HCT116 (cell line): Measurements from ENCODE around the gene GDF10. TPM values are rescaled to one million over a fixed set of nuclear protein-coding genes. Genes with fewer than 3 reads are reported as not detected.

ENCODE experiments used
- ATAC-seq: fragments of 200-7000 bp; cut with Tn5 transposase; 2 replicates; pipeline ENCODE4 v1.9.1; 2020; ENCODE audit warnings: mild to moderate bottlenecking, moderate library complexity
- BruUV-seq: library from RNA; stranded (reverse); fragments of 400-500 nt; replicated peaks from 2 replicates; lab custom pipeline; 2021; lab: Mats Ljungman, UMichigan
- CTCF ChIA-PET: fragments of 300-600 bp; sonication (Branson Sonifier 250); formaldehyde crosslinking; loops from one replicate; lab custom pipeline; 2021; ENCODE audit warnings: antibody characterized with exemption; lab: Charles Lee
- POLR2A ChIA-PET: fragments of 300-600, 350-600 bp; sonication (Branson Sonifier 250); formaldehyde crosslinking; loops from one replicate; lab custom pipeline; 2021; ENCODE audit warnings: antibody characterized with exemption; lab: Charles Lee
- RAD21 ChIA-PET, 2 experiments: fragments of 300-600 bp; sonication (Branson Sonifier 250); formaldehyde crosslinking; loops; one replicate each; lab custom pipeline; 2023; ENCODE audit warnings: low total read pairs in 2 of 2; ENCODE audit not compliant: uncharacterized antibody in 2 of 2, unreplicated experiment in 2 of 2, low non-redundant PET in 1 of 2; lab: Charles Lee
- DNase-seq: peaks from one replicate; pipeline ENCODE4 v3.0.0-alpha.2; 2010; ENCODE audit warnings: low read depth, low spot score
- H2AFZ ChIP-seq: fragments of 200-600 bp; shearing (Covaris generic), sonication (generic); 2 replicates; pipeline ENCODE4 v1.6.1; 2017; ENCODE audit warnings: low read depth, mixed run types, mixed read lengths, antibody characterized with exemption, low read length; ENCODE audit not compliant: poor library complexity, severe bottlenecking
- H3K27ac ChIP-seq: 2 replicates; pipeline ENCODE4 v1.5.1; 2012; ENCODE audit warnings: low read depth, low read length
- H3K27me3 ChIP-seq: fragments of 200-600 bp; sonication (generic); 2 replicates; pipeline ENCODE4 v1.6.1; 2016; ENCODE audit warnings: mixed run types, low read length, mixed read lengths; ENCODE audit not compliant: insufficient read depth
- H3K36me3 ChIP-seq, 2 experiments: fragments of 200-500 bp in 1 of 2; fragments of 200-600 bp in 1 of 2; sonication (Bioruptor generic) in 1 of 2; sonication (generic) in 1 of 2; 2 replicates each; pipeline versions ENCODE4 v1.5.1 to v1.6.1; 2014 to 2016; ENCODE audit warnings: low read length in 2 of 2, inconsistent platforms in 1 of 2, mixed read lengths in 1 of 2, mixed run types in 1 of 2; ENCODE audit not compliant: insufficient read depth in 2 of 2, control insufficient read depth in 1 of 2
- H3K4me1 ChIP-seq, 2 experiments: fragments of 200-600 bp in 1 of 2; sonication (generic) in 1 of 2; 2 replicates each; pipeline versions ENCODE4 v1.5.1 to v1.6.1; 2012 to 2017; ENCODE audit warnings: low read length in 2 of 2, inconsistent platforms in 1 of 2, mild to moderate bottlenecking in 1 of 2, mixed read lengths in 1 of 2, mixed run types in 1 of 2, moderate library complexity in 1 of 2; ENCODE audit not compliant: insufficient read depth in 2 of 2, control insufficient read depth in 1 of 2
- H3K4me2 ChIP-seq: fragments of 200-600 bp; sonication (generic); 2 replicates; pipeline ENCODE4 v1.6.1; 2017; ENCODE audit warnings: mixed run types, low read length, mixed read lengths
- H3K4me3 ChIP-seq, 2 experiments: fragments of 200-600 bp in 1 of 2; sonication (generic) in 1 of 2; replicated peaks in 1 of 2; 2 replicates each; pipeline ENCODE4 v1.5.1; 2011 to 2016; ENCODE audit warnings: low read length in 2 of 2, control low read depth in 1 of 2, low read depth in 1 of 2, mild to moderate bottlenecking in 1 of 2, mixed read lengths in 1 of 2, mixed run types in 1 of 2
- H3K79me2 ChIP-seq: fragments of 200-600 bp; sonication (generic); 2 replicates; pipeline ENCODE4 v1.6.1; 2017; ENCODE audit warnings: mild to moderate bottlenecking, mixed run types, low read length, moderate library complexity, mixed read lengths; ENCODE audit not compliant: insufficient read depth
- H3K9ac ChIP-seq: fragments of 200-600 bp; sonication (generic); 2 replicates; pipeline ENCODE4 v1.6.1; 2016; ENCODE audit warnings: low read length, mixed read lengths
- H3K9me2 ChIP-seq: fragments of 200-600 bp; sonication (generic), shearing (Covaris generic); 2 replicates; pipeline ENCODE4 v1.6.1; 2017; ENCODE audit warnings: mixed run types, mild to moderate bottlenecking, moderate library complexity; ENCODE audit not compliant: insufficient read depth
- H3K9me3 ChIP-seq, 2 experiments: fragments of 200-500 bp in 1 of 2; fragments of 200-600 bp in 1 of 2; sonication (Bioruptor generic) in 1 of 2; sonication (generic) in 1 of 2; 2 replicates each; pipeline ENCODE4 v1.6.1; 2014 to 2017; ENCODE audit warnings: low read length in 2 of 2, mixed read lengths in 2 of 2, inconsistent platforms in 1 of 2, low read depth in 1 of 2, mild to moderate bottlenecking in 1 of 2, mixed run types in 1 of 2, moderate library complexity in 1 of 2; ENCODE audit not compliant: control insufficient read depth in 1 of 2, insufficient read depth in 1 of 2
- H4K20me1 ChIP-seq: fragments of 200-600 bp; sonication (generic), shearing (Covaris generic); 2 replicates; pipeline ENCODE4 v1.6.1; 2017; ENCODE audit warnings: mixed run types, mild to moderate bottlenecking, moderate library complexity; ENCODE audit not compliant: insufficient read depth
- CEBPB ChIP-seq: IDR thresholded peaks from 2 replicates; pipeline ENCODE4 v1.6.1; 2012; ENCODE audit warnings: low read depth
- CTCF ChIP-seq, 3 experiments: fragments of 200-600 bp in 1 of 3; sonication (generic) in 1 of 3; IDR thresholded peaks in 2 of 3; conservative IDR thresholded peaks in 1 of 3; 2 replicates each; pipeline ENCODE4 v1.5.1; 2012 to 2017; ENCODE audit warnings: low read depth in 2 of 3, low read length in 2 of 3, antibody characterized with exemption in 1 of 3, borderline replicate concordance in 1 of 3, control low read depth in 1 of 3, mild to moderate bottlenecking in 1 of 3, mixed read lengths in 1 of 3, mixed run types in 1 of 3, moderate library complexity in 1 of 3; ENCODE audit not compliant: insufficient read depth in 1 of 3
- EGR1 ChIP-seq: IDR thresholded peaks from 2 replicates; pipeline ENCODE4 v1.6.1; 2012; ENCODE audit warnings: low read depth
- ELF1 ChIP-seq: IDR thresholded peaks from 2 replicates; pipeline ENCODE4 v1.6.1; 2012; ENCODE audit warnings: low read depth, borderline replicate concordance
- EZH2 ChIP-seq: fragments of 200-600 bp; sonication (generic); IDR thresholded peaks from 2 replicates; pipeline ENCODE4 v1.6.1; 2017; ENCODE audit warnings: antibody characterized with exemption, mixed run types
- EZH2phosphoT487 ChIP-seq: fragments of 200-600 bp; IDR thresholded peaks from 2 replicates; pipeline ENCODE4 v1.6.1; 2018; ENCODE audit warnings: antibody characterized with exemption, borderline replicate concordance
- JUND ChIP-seq: IDR thresholded peaks from 2 replicates; pipeline ENCODE4 v1.6.1; 2012
- MAX ChIP-seq: IDR thresholded peaks from 2 replicates; pipeline ENCODE4 v1.6.1; 2012
- RAD21 ChIP-seq: IDR thresholded peaks from 2 replicates; pipeline ENCODE4 v1.6.1; 2012; ENCODE audit warnings: low read depth, mild to moderate bottlenecking
- REST ChIP-seq: IDR thresholded peaks from 2 replicates; pipeline ENCODE4 v1.6.1; 2012; ENCODE audit warnings: low read depth
- SIN3A ChIP-seq: IDR thresholded peaks from 2 replicates; pipeline ENCODE4 v1.6.1; 2012; ENCODE audit warnings: low read depth
- SRF ChIP-seq: IDR thresholded peaks from 2 replicates; pipeline ENCODE4 v1.6.1; 2012; ENCODE audit warnings: low read depth
- TCF7L2 ChIP-seq: IDR thresholded peaks from 2 replicates; pipeline ENCODE4 v1.7.0; 2011; ENCODE audit warnings: borderline replicate concordance, inconsistent platforms; ENCODE audit not compliant: insufficient read depth, insufficient read length; ENCODE audit errors: extremely low read depth
- YY1 ChIP-seq: IDR thresholded peaks from 2 replicates; pipeline ENCODE4 v1.6.1; 2011; ENCODE audit warnings: low read length, low read depth, moderate library complexity, mild to moderate bottlenecking; ENCODE audit not compliant: insufficient replicate concordance; ENCODE audit errors: extremely low read depth
- ZFX ChIP-seq: fragments of 450-650 bp; IDR thresholded peaks from 2 replicates; pipeline ENCODE4 v1.6.1; 2017
- intact Hi-C: fragments of 100-400 bp; cut with micrococcal nuclease; formaldehyde crosslinking; loops from 2 replicates; pipeline ENCODE4 v1.10.0; 2022
- total RNA-seq: library from RNA; stranded (reverse); gene quantifications from one replicate; pipeline ENCODE4 v1.2.1, GENCODE V29; 2021; ENCODE audit not compliant: unreplicated experiment

GDF10 gene
- total RNA-seq, 1 experiment from 2014 or later: not detected

GRCh38 chr10:47278720-47279119 is 21.3 kb upstream of the GDF10 start:
- no peak overlapping the region for H3K9ac ChIP-seq
- H3K9me2 ChIP-seq: no peaks in the 10 kb centered on the region
- H3K9me3 ChIP-seq: no peaks in the 10 kb centered on the region
- ChIA-PET POLR2A (no interaction called here), RAD21 (no interaction called here), CTCF (no interaction called here)
- no TSS peak for BruUV-seq
- H3K27ac ChIP-seq: no peak overlapping the region
- H3K4me2 ChIP-seq: no peak overlapping the region
- H4K20me1 ChIP-seq: no peaks in the 10 kb centered on the region
- H3K4me3 ChIP-seq: no peak overlapping the region
- no peak overlapping the region for H2AFZ ChIP-seq
- H3K36me3 ChIP-seq: no peaks in the 10 kb centered on the region
- no peaks in the 10 kb centered on the region for H3K27me3 ChIP-seq
- peaks cover 7 to 11% of the 10 kb centered on the region in 2 experiments; a peak in 3 of 4 replicates for H3K4me1 ChIP-seq
- H3K79me2 ChIP-seq: no peaks in the 10 kb centered on the region
- no peak for TF ChIP-seq TCF7L2
- TF ChIP-seq REST: no peak
- no peak for TF ChIP-seq CEBPB
- TF ChIP-seq YY1: no peak
- TF ChIP-seq EGR1: no peak
- no peak for TF ChIP-seq ELF1
- no peak for TF ChIP-seq ZFX
- TF ChIP-seq SIN3A: no peak
- no peak for TF ChIP-seq EZH2
- TF ChIP-seq JUND: no peak
- no peak for TF ChIP-seq SRF
- no peak for TF ChIP-seq CTCF (IDR thresholded peaks at IDR 0.05 in 2 of 3, conservative IDR thresholded peaks at IDR 0.05 in 1 of 3; ENCODE audit: borderline replicate concordance in 1 of 3, insufficient read depth in 1 of 3, low read depth in 2 of 3, low read length in 2 of 3)
- no peak for TF ChIP-seq EZH2phosphoT487
- TF ChIP-seq RAD21: no peak
- no peak for TF ChIP-seq MAX
- DNase-seq: no peak
- no peak for ATAC-seq
- intact Hi-C loops: no loop called here
